Tibial artery (tissue), 4 donors: ENCODE results near the gene ZACN.

Experiments
- DNase-seq, 2 donors: peaks; one replicate each; pipeline ENCODE4 v3.0.0-alpha.2; 2019
- H3K27ac ChIP-seq, 2 donors: fragments of 200-600 bp; sonication (generic) in 1 of 2; 1 replicate in 1 of 2; 2 replicates in 1 of 2; pipeline ENCODE4 v1.5.1; 2018 to 2019; ENCODE audit warnings: mild to moderate bottlenecking in 1 of 2
- H3K27me3 ChIP-seq, 2 donors: fragments of 200-600 bp; sonication (generic) in 1 of 2; one replicate each; pipeline versions ENCODE4 v1.5.1 to v1.6.0; 2016 to 2019
- H3K36me3 ChIP-seq, 3 donors: fragments of 200-600 bp; sonication (generic) in 2 of 3; one replicate each; pipeline ENCODE4 v1.5.1; 2016 to 2019; ENCODE audit warnings: mild to moderate bottlenecking in 2 of 3
- H3K4me1 ChIP-seq, 4 donors: fragments of 200-600 bp; sonication (generic) in 2 of 4; 1 replicate in 3 of 4; 2 replicates in 1 of 4; pipeline ENCODE4 v1.5.1; 2016 to 2019
- H3K4me3 ChIP-seq, 2 donors: fragments of 200-600 bp; sonication (generic) in 1 of 2; 1 replicate in 1 of 2; 2 replicates in 1 of 2; pipeline ENCODE4 v1.5.1; 2018 to 2019; ENCODE audit warnings: mild to moderate bottlenecking in 2 of 2
- H3K9me3 ChIP-seq, 3 donors: fragments of 200-600 bp; sonication (generic) in 1 of 3; one replicate each; pipeline ENCODE4 v1.5.1; 2016 to 2019
- CTCF ChIP-seq, 2 experiments: fragments of 200-600 bp in 1 of 2; fragments of 450-650 bp in 1 of 2; IDR thresholded peaks; one replicate each; pipeline ENCODE4 v1.5.1; 2017 to 2019; ENCODE audit warnings: antibody characterized with exemption in 2 of 2, mild to moderate bottlenecking in 1 of 2, moderate library complexity in 1 of 2
- intact Hi-C: fragments of 100-400 bp; cut with DNase I; formaldehyde crosslinking; loops from one replicate; pipeline ENCODE4 v1.15.0; 2023; ENCODE audit warnings: low total_unique reads

The ZACN gene

GRCh38 chr17:76102944-76103273 is 23.9 kb downstream of the ZACN start:
- H3K27ac ChIP-seq = peak overlapping the region; percentile 77 to 79
- no peak for DNase-seq
- peak overlapping the region; percentile 81 to 83 for H3K4me3 ChIP-seq
- no peak for TF ChIP-seq CTCF (IDR thresholded peaks at IDR 0.05)
- H3K36me3 ChIP-seq = peaks cover 28 to 37% (median 30%) of the 10 kb centered on the region in 3 donors
- no peaks in the 10 kb centered on the region for H3K27me3 ChIP-seq
- intact Hi-C loops = no loop called here
- H3K4me1 ChIP-seq = peaks cover 0 to 23% (median 19%) of the 10 kb centered on the region in 4 donors
- no peaks in the 10 kb centered on the region for H3K9me3 ChIP-seq

GRCh38 chr17:76103274-76104139 is 24.5 kb downstream of the ZACN start, which contains the start of gene EXOC7:
EXOC7 (minus strand) TSS chr17:76103787; CDS start chr17:76103692, 95 bp downstream.
- Histone ChIP-seq H3K27me3 (no peaks in the 10 kb centered on the region), H3K4me3 (peak within 1 kb of the TSS; percentile 81 to 83), H3K27ac (peak within 1 kb of the TSS; percentile 77 to 79), H3K9me3 (no peaks in the 10 kb centered on the region), H3K36me3 (peaks cover 25 to 32% (median 25%) of the 10 kb centered on the region in 3 donors), H3K4me1 (peaks cover 0 to 23% (median 19%) of the 10 kb centered on the region in 4 donors)
- peak; percentile 89 to 95 for DNase-seq
- intact Hi-C loops = no loop called here
- peak in 1 of 2 experiments; percentile 13 for TF ChIP-seq CTCF (IDR thresholded peaks at IDR 0.05)

DNA sequence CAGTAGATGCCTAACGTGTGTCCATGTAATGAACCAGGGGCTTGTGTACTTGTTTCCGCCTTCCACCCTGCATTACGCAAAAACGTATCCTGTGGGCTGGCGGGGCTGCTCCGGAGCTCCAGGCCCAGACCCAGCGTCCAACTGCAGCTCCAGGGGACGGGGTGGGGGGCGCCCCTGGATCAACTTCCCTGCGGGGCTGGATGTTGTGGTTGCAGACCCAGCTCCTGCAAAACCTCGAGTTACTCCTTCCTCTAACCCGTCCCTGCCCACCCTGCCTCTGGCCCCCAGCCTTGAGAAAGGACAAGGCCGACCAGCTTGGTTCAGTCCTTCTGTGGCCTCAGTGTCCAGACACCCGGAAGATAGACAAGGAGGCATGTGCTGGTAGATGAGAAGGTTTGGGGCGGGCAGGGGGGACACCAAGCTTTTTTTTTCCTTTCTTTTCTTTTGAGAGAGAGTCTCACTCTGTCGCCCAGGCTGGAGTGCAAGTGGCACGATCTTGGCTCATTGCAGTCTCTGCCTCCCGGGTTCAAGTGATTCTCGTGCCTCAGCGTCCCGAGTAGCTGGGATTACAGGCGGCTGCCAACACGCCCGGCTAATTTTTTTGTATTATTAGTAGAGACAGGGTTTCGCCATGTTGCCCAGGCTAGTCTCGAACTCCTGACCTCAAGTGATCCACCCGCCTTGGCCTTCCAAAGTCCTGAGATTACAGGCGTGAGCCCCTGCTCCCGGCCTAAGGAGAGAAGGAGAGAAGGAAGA is 25.3 kb downstream of the ZACN start:
- DNase-seq = no peak
- intact Hi-C loops = no loop called here
- peak overlapping the region; percentile 77 to 79 for H3K27ac ChIP-seq
- TF ChIP-seq CTCF (IDR thresholded peaks at IDR 0.05) = no peak
- H3K27me3 ChIP-seq = no peaks in the 10 kb centered on the region
- peaks cover 20 to 29% (median 23%) of the 10 kb centered on the region in 3 donors for H3K36me3 ChIP-seq
- no peaks in the 10 kb centered on the region for H3K9me3 ChIP-seq
- peaks cover 0 to 23% (median 19%) of the 10 kb centered on the region in 4 donors for H3K4me1 ChIP-seq
- H3K4me3 ChIP-seq = peak overlapping the region; percentile 81 to 83

GRCh38 chr17:76104896-76105231 is 25.9 kb downstream of the ZACN start:
- H3K36me3 ChIP-seq = peaks cover 14 to 23% (median 18%) of the 10 kb centered on the region in 3 donors
- H3K9me3 ChIP-seq = no peaks in the 10 kb centered on the region
- intact Hi-C loops = no loop called here
- no peaks in the 10 kb centered on the region for H3K27me3 ChIP-seq
- H3K4me3 ChIP-seq = no peak overlapping the region
- no peak for TF ChIP-seq CTCF (IDR thresholded peaks at IDR 0.05)
- DNase-seq = no peak
- H3K27ac ChIP-seq = no peak overlapping the region
- peaks cover 0 to 23% (median 19%) of the 10 kb centered on the region in 4 donors for H3K4me1 ChIP-seq

DNA sequence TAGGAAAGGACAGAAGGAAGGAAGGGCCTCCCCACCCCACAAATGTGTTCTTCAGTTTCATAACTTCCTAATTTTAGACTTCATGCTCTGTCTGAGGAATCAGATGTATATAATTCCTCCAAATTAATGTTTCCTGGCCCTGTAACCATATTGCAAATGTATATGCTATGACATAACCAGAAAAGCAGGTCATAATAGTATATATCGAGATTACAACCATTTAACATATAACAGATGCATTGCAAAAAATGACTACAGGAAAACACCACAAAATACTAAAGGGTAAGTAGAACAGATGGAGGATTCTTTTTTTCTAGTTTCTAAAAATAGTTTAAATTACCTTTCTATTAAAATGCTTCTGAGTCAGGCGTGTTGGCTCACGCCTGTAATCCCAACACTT is 27.7 kb downstream of the ZACN start:
- no peak for DNase-seq
- Histone ChIP-seq H3K27ac (no peak overlapping the region), H3K9me3 (no peaks in the 10 kb centered on the region), H3K36me3 (peaks cover 1 to 5% (median 1%) of the 10 kb centered on the region in 3 donors), H3K27me3 (peaks cover 0 to 6% of the 10 kb centered on the region in 2 donors), H3K4me1 (peaks cover 0 to 22% (median 18%) of the 10 kb centered on the region in 4 donors), H3K4me3 (no peak overlapping the region)
- no peak for TF ChIP-seq CTCF (IDR thresholded peaks at IDR 0.05)
- intact Hi-C loops = no loop called here
